HepG2 (cell line): ENCODE results near the gene PPP4R3A. TPM values are rescaled to one million over a fixed set of nuclear protein-coding genes. Genes with fewer than 3 reads are reported as not detected.

ENCODE experiments used
- DMAP1 ChIP-seq: IDR thresholded peaks from 2 replicates; pipeline ENCODE4 v1.6.1; 2016
- E2F1 ChIP-seq: sonication (generic); formaldehyde crosslinking; IDR thresholded peaks from 2 replicates; pipeline ENCODE4 v1.5.0; 2020; ENCODE audit warnings: missing genetic modification reagents
- E2F5 ChIP-seq: sonication (generic); formaldehyde crosslinking; conservative IDR thresholded peaks from 2 replicates; pipeline ENCODE4 v1.4.0; 2020; ENCODE audit warnings: missing genetic modification reagents
- ELF4 ChIP-seq: sonication (generic); formaldehyde crosslinking; IDR thresholded peaks from 2 replicates; pipeline ENCODE4 v1.5.0; 2020; ENCODE audit warnings: missing genetic modification reagents, mild to moderate bottlenecking, moderate library complexity, borderline replicate concordance
- HIC2 ChIP-seq: sonication (generic); formaldehyde crosslinking; IDR thresholded peaks from 2 replicates; pipeline ENCODE4 v1.9.0; 2022; ENCODE audit warnings: low read depth, missing genetic modification reagents
- PRDM10 ChIP-seq: sonication (generic); formaldehyde crosslinking; IDR thresholded peaks from 2 replicates; pipeline ENCODE4 v1.4.0; 2020; ENCODE audit warnings: low read depth, missing genetic modification reagents
- SAP130 ChIP-seq: IDR thresholded peaks from 2 replicates; pipeline ENCODE4 v1.6.1; 2016; ENCODE audit warnings: low read depth
- TAF1 ChIP-seq: sonication (generic); formaldehyde crosslinking; IDR thresholded peaks from 2 replicates; pipeline ENCODE4 v1.4.0; 2020; ENCODE audit warnings: missing genetic modification reagents
- TEF ChIP-seq: sonication (generic); formaldehyde crosslinking; IDR thresholded peaks from 2 replicates; pipeline ENCODE4 v1.5.0; 2020; ENCODE audit warnings: missing genetic modification reagents
- THAP11 ChIP-seq: IDR thresholded peaks from 2 replicates; pipeline ENCODE4 v1.6.1; 2016; ENCODE audit warnings: missing biosample characterization, missing genetic modification reagents
- THAP8 ChIP-seq: sonication (generic); formaldehyde crosslinking; IDR thresholded peaks from 2 replicates; pipeline ENCODE4 v1.5.1; 2020; ENCODE audit warnings: missing genetic modification reagents, mild to moderate bottlenecking, borderline replicate concordance
- TIGD3 ChIP-seq: sonication (generic); formaldehyde crosslinking; IDR thresholded peaks from 2 replicates; pipeline ENCODE4 v1.5.1; 2020; ENCODE audit warnings: mild to moderate bottlenecking, missing genetic modification reagents, borderline replicate concordance
- ZNF207 ChIP-seq: fragments of 450-650 bp; IDR thresholded peaks from 2 replicates; pipeline ENCODE4 v1.6.1; 2016; ENCODE audit warnings: antibody characterized with exemption, borderline replicate concordance
- ZNF280B ChIP-seq: sonication (generic); formaldehyde crosslinking; IDR thresholded peaks from 2 replicates; pipeline ENCODE4 v1.5.0; 2020; ENCODE audit warnings: missing genetic modification reagents, mild to moderate bottlenecking, borderline replicate concordance
- ZNF615 ChIP-seq: sonication (generic); formaldehyde crosslinking; IDR thresholded peaks from 2 replicates; pipeline ENCODE4 v1.5.0; 2020; ENCODE audit warnings: mild to moderate bottlenecking, missing genetic modification reagents, borderline replicate concordance
- ZNF879 ChIP-seq: sonication (generic); formaldehyde crosslinking; IDR thresholded peaks from 2 replicates; pipeline ENCODE4 v1.8.1; 2023; ENCODE audit warnings: missing genetic modification reagents
- polyA plus RNA-seq, 8 experiments: library from polyadenylated mRNA; depleted of rRNA in 3 of 8; stranded (reverse) in 7 of 8; unstranded in 1 of 8; fragments of >200 nt; fragmentation: Illumina TruSeq in 4 of 8; extraction: Trizol in 4 of 8; gene quantifications; 2 replicates each; pipeline versions ENCODE4 v1.2.1 to v1.2.3, GENCODE V29; 2011 to 2016; ENCODE audit warnings: low read depth in 4 of 8, missing spikeins in 1 of 8, mixed read lengths in 1 of 8; ENCODE audit not compliant: insufficient read depth in 1 of 8
- total RNA-seq, 5 experiments: library from RNA; depleted of rRNA; stranded (reverse); fragments of >200 nt; fragmentation: Illumina TruSeq; extraction: Trizol; gene quantifications; 2 replicates each; pipeline ENCODE4 v1.2.3, GENCODE V29; 2016; ENCODE audit warnings: low read depth in 1 of 5

Gene PPP4R3A
- total and polyA plus RNA-seq, 2 of the 13 experiments (the other 11 are each of a cell fraction or from before 2014, with no cell fraction given), result 22.5 to 57.4 TPM

GRCh38 chr14:91554535-91555332 is 44.6 kb upstream of the PPP4R3A start (continued):
- TF ChIP-seq E2F1, result no peak
- TF ChIP-seq THAP11 (CRISPR knock-in tag), result no peak
- no peak for TF ChIP-seq ZNF280B
- TF ChIP-seq ZNF879 (CRISPR knock-in tag), result 0 out of 2 replicates have a peak, but pooled peaks have one; percentile 23
- no peak for TF ChIP-seq THAP8
- peak; percentile 28; the same call in 1 of the 2 replicates for TF ChIP-seq SAP130 (CRISPR knock-in tag)
- no peak for TF ChIP-seq PRDM10
- TF ChIP-seq ELF4 (CRISPR knock-in tag), result no peak
- TF ChIP-seq TAF1, result no peak
- TF ChIP-seq DMAP1, result no peak
- TF ChIP-seq TIGD3 (CRISPR knock-in tag), result no peak
- no peak for TF ChIP-seq ZNF207
- TF ChIP-seq E2F5, result no peak
- no peak for TF ChIP-seq TEF (CRISPR knock-in tag)
- no peak; the same call in 1 of the 2 replicates for TF ChIP-seq HIC2 (CRISPR knock-in tag)
- TF ChIP-seq ZNF615 (CRISPR knock-in tag), result no peak
